ENCODE results near the gene GPATCH1. TPM values are rescaled to one million over a fixed set of nuclear protein-coding genes. Genes with fewer than 3 reads are reported as not detected.

Gene GPATCH1
- total RNA-seq, 1 experiment from 2014 or later: 16.6 TPM

GRCh38 chr19:33067121-33067520, 13.9 kb upstream of the GPATCH1 start:
- POLR2A ChIA-PET (ENCODE audit: low non-redundant PET): no interaction called here

GRCh38 chr19:33071887-33072286, 9.1 kb upstream of the GPATCH1 start:
- CTCF ChIA-PET: no interaction called here
- Histone ChIP-seq H3K27ac (ENCODE audit: low read depth, low read length, poor library complexity, severe bottlenecking) (no peak overlapping the region), H3K27me3 (replicated peaks; ENCODE audit: insufficient read depth, low read depth, low read length, poor library complexity) (no peaks in the 10 kb centered on the region), H3K9me3 (ENCODE audit: low read depth, low read length, poor library complexity, severe bottlenecking) (no peaks in the 10 kb centered on the region), H3K36me3 (ENCODE audit: insufficient read depth, low read length, poor library complexity, severe bottlenecking) (no peaks in the 10 kb centered on the region), H3K4me1 (ENCODE audit: insufficient read depth, low read length, poor library complexity, severe bottlenecking) (peaks cover 10% of the 10 kb centered on the region), H3K4me3 (ENCODE audit: low read depth, low read length, poor library complexity, severe bottlenecking) (no peak overlapping the region)
- no peak for DNase-seq (ENCODE audit: low spot score)
- BruUV-seq (replicated peaks): no TSS peak
- intact Hi-C loops (cut with micrococcal nuclease; ENCODE audit: unreplicated experiment): no loop called here
- POLR2A ChIA-PET (ENCODE audit: low non-redundant PET): no interaction called here
- TF ChIP-seq EZH2 (IDR thresholded peaks at IDR 0.05; ENCODE audit: borderline replicate concordance, low read depth, low read length, poor library complexity, severe bottlenecking) (no peak), CTCF (conservative IDR thresholded peaks at IDR 0.05; ENCODE audit: low read depth, low read length) (no peak)

More at GRCh38 chr19:33067121-33067520, 13.9 kb upstream of the GPATCH1 start:
- intact Hi-C loops (cut with micrococcal nuclease; ENCODE audit: unreplicated experiment): no loop called here
- Histone ChIP-seq H3K36me3 (ENCODE audit: insufficient read depth, low read length, poor library complexity, severe bottlenecking) (no peaks in the 10 kb centered on the region), H3K27ac (ENCODE audit: low read depth, low read length, poor library complexity, severe bottlenecking) (no peak overlapping the region), H3K4me3 (ENCODE audit: low read depth, low read length, poor library complexity, severe bottlenecking) (no peak overlapping the region), H3K27me3 (replicated peaks; ENCODE audit: insufficient read depth, low read depth, low read length, poor library complexity) (no peaks in the 10 kb centered on the region), H3K4me1 (ENCODE audit: insufficient read depth, low read length, poor library complexity, severe bottlenecking) (peaks cover 14% of the 10 kb centered on the region), H3K9me3 (ENCODE audit: low read depth, low read length, poor library complexity, severe bottlenecking) (no peaks in the 10 kb centered on the region)
- DNase-seq (ENCODE audit: low spot score): no peak
- no TSS peak for BruUV-seq (replicated peaks)
- CTCF ChIA-PET: interaction anchor here (0.7 kb wide), 1 partner anchor 116 kb away, joined by 3 read pairs; no protein-coding TSS in a partner anchor
- TF ChIP-seq CTCF (conservative IDR thresholded peaks at IDR 0.05; ENCODE audit: low read depth, low read length) (no peak), EZH2 (IDR thresholded peaks at IDR 0.05; ENCODE audit: borderline replicate concordance, low read depth, low read length, poor library complexity, severe bottlenecking) (no peak)

- no peak for TF ChIP-seq EZH2 (IDR thresholded peaks at IDR 0.05; ENCODE audit: borderline replicate concordance, low read depth, low read length, poor library complexity, severe bottlenecking)
- TF ChIP-seq CTCF (conservative IDR thresholded peaks at IDR 0.05; ENCODE audit: low read depth, low read length): no peak
- POLR2A ChIA-PET (ENCODE audit: low non-redundant PET): no interaction called here
- H3K36me3 ChIP-seq (ENCODE audit: insufficient read depth, low read length, poor library complexity, severe bottlenecking): no peaks in the 10 kb centered on the region
- CTCF ChIA-PET: no interaction called here
- H3K27me3 ChIP-seq (replicated peaks; ENCODE audit: insufficient read depth, low read depth, low read length, poor library complexity): no peaks in the 10 kb centered on the region
- no peak overlapping the region for H3K27ac ChIP-seq (ENCODE audit: low read depth, low read length, poor library complexity, severe bottlenecking)
- DNase-seq (ENCODE audit: low spot score): no peak
- H3K4me1 ChIP-seq (ENCODE audit: insufficient read depth, low read length, poor library complexity, severe bottlenecking): peaks cover 7% of the 10 kb centered on the region
- H3K9me3 ChIP-seq (ENCODE audit: low read depth, low read length, poor library complexity, severe bottlenecking): no peaks in the 10 kb centered on the region
- BruUV-seq (replicated peaks): no TSS peak
- intact Hi-C loops (cut with micrococcal nuclease; ENCODE audit: unreplicated experiment): no loop called here
- H3K4me3 ChIP-seq (ENCODE audit: low read depth, low read length, poor library complexity, severe bottlenecking): no peak overlapping the region
Measured at GRCh38 chr19:33075519-33075918, 5.5 kb upstream of the GPATCH1 start.
